Kidney (tissue), 14 donors: ENCODE measurements around the gene PLXNA2. TPM values are rescaled to one million over a fixed set of nuclear protein-coding genes. Genes with fewer than 3 reads are reported as not detected.

ENCODE experiments used
- DNase-seq, 5 donors: peaks; one replicate each; pipeline ENCODE4 v3.0.0-alpha.2; 2013 to 2020
- FAIRE-seq: peaks from 2 replicates; lab custom pipeline; 2012; peaks lifted over from hg19 to GRCh38; lab: Jason Lieb, UNC
- H3K27ac ChIP-seq, 2 donors: one replicate each; pipeline ENCODE4 v1.7.0; 2013; ENCODE audit warnings: low read depth in 2 of 2, low read length in 2 of 2, inconsistent platforms in 1 of 2
- H3K27me3 ChIP-seq: one replicate; pipeline ENCODE4 v1.7.1; 2013; ENCODE audit warnings: low read length, inconsistent platforms; ENCODE audit not compliant: control insufficient read depth, insufficient read depth
- H3K36me3 ChIP-seq, 3 donors: one replicate each; pipeline versions ENCODE4 v1.7.0 to v1.7.1; 2013; ENCODE audit warnings: low read length in 3 of 3, control low read depth in 1 of 3, inconsistent platforms in 1 of 3; ENCODE audit not compliant: insufficient read depth in 3 of 3, control insufficient read depth in 2 of 3
- H3K4me1 ChIP-seq, 3 donors: one replicate each; pipeline versions ENCODE4 v1.7.0 to v1.7.1; 2013; ENCODE audit warnings: low read length in 3 of 3, inconsistent platforms in 1 of 3, low read depth in 1 of 3; ENCODE audit not compliant: control insufficient read depth in 2 of 3, insufficient read depth in 2 of 3
- H3K4me3 ChIP-seq, 3 donors: one replicate each; pipeline versions ENCODE4 v1.7.0 to v1.8.1; 2013; ENCODE audit warnings: low read length in 3 of 3, control low read depth in 1 of 3, inconsistent platforms in 1 of 3
- H3K9ac ChIP-seq, 3 donors: one replicate each; pipeline versions ENCODE4 v1.7.0 to v1.7.1; 2013; ENCODE audit warnings: low read length in 3 of 3, control low read depth in 1 of 3, inconsistent platforms in 1 of 3
- H3K9me3 ChIP-seq, 3 donors: one replicate each; pipeline versions ENCODE4 v1.7.0 to v1.7.1; 2013; ENCODE audit warnings: low read length in 3 of 3, control low read depth in 1 of 3, inconsistent platforms in 1 of 3; ENCODE audit not compliant: control insufficient read depth in 2 of 3, insufficient read depth in 1 of 3
- intact Hi-C: fragments of 100-400 bp; cut with DNase I; formaldehyde crosslinking; loops from one replicate; pipeline ENCODE4 v1.11.1; 2022
- polyA plus RNA-seq: library from polyadenylated mRNA; stranded (reverse); fragments of 350-450 nt; fragmentation: Illumina TruSeq; extraction: RNeasy Lipid Tissue Mini Kit (QIAGEN cat#74804); gene quantifications from one replicate; pipeline ENCODE4 v1.2.3, GENCODE V29; 2014; ENCODE audit warnings: low read depth, low replicate concordance; ENCODE audit not compliant: insufficient read depth
- total RNA-seq: library from RNA; stranded (reverse); fragmentation: NEBNext Ultra II Directional; extraction: Animal tissue kit (Norgen Biotek cat#: 25700); gene quantifications from one replicate; pipeline ENCODE4 v1.2.1, GENCODE V29; 2021
- TF ChIP-seq, protein P1 (sequence below): IDR thresholded peaks from 3 replicates; pipeline ENCODE4 v1.5.1; 2012; ENCODE audit warnings: mild to moderate bottlenecking, moderate library complexity, borderline replicate concordance; ENCODE audit not compliant: insufficient read depth; ENCODE audit errors: extremely low read depth
- donor health status: control.
- donor health status: control.
- donor health status: control.
- donor health status: control.
- donor health status: control.
- donor health status: DM: yes; HTN: yes; CAD: no.
- donor health status: Normal renal cell carcinoma (clear cell type).

Gene PLXNA2
- total and polyA plus RNA-seq, 2 donors from 2014 or later, result 2.4 to 27.9 TPM

DNA sequence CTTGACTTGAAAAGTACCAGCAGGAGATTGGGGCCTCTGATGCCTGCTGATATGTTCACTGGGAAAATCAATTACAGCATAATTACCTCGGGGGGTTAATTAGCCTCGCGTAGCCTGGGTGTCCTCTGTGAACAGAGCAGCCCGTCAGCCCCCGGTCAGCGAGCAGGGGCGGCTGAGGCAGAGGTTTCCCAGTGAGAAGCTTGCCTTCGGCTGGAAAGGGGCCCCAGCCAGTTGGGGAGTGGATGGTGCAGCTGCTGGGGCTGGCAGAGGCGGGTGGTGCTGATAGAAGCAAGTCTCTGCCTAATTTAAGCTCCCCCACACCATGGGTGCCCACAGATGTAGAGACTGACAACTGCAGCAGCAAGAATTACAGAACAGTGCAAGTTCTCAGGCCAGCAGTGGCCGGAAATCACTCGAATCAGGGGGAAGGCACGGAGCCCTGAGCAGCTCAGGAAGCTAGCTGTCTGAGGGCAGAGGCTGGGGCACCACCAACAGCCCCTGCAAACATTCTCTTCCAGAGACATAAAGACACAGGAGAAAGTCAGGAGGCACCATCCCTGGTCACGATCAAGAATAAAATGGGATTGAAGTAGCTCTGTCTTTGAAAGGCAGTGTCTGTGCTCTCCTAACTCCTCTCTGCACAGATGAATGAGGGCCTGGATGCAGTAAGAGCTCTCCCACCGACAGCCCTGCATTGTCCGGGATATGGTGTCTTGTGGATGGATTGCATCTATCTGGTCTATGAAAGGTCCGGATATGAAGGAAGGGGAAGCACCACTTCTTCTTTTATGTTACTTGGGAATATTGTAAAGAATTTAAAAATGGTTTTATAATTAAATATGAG is 166.7 kb downstream of the PLXNA2 start:
- Histone ChIP-seq H3K27ac (no peak overlapping the region), H3K4me1 (no peaks in the 10 kb centered on the region), H3K9ac (no peak overlapping the region), H3K4me3 (no peak overlapping the region), H3K9me3 (no peaks in the 10 kb centered on the region), H3K27me3 (no peaks in the 10 kb centered on the region), H3K36me3 (peaks cover 0 to 5% (median 0%) of the 10 kb centered on the region in 3 donors)
- intact Hi-C loops, result no loop called here
- DNase-seq, result no peak
- TF ChIP-seq, protein P1, sequence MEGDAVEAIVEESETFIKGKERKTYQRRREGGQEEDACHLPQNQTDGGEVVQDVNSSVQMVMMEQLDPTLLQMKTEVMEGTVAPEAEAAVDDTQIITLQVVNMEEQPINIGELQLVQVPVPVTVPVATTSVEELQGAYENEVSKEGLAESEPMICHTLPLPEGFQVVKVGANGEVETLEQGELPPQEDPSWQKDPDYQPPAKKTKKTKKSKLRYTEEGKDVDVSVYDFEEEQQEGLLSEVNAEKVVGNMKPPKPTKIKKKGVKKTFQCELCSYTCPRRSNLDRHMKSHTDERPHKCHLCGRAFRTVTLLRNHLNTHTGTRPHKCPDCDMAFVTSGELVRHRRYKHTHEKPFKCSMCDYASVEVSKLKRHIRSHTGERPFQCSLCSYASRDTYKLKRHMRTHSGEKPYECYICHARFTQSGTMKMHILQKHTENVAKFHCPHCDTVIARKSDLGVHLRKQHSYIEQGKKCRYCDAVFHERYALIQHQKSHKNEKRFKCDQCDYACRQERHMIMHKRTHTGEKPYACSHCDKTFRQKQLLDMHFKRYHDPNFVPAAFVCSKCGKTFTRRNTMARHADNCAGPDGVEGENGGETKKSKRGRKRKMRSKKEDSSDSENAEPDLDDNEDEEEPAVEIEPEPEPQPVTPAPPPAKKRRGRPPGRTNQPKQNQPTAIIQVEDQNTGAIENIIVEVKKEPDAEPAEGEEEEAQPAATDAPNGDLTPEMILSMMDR, result no peak
- FAIRE-seq, result no peak

- TF ChIP-seq, protein P1, result no peak
- FAIRE-seq (no peak), DNase-seq (no peak)
- Histone ChIP-seq H3K9me3 (no peaks in the 10 kb centered on the region), H3K27ac (no peak overlapping the region), H3K4me1 (no peaks in the 10 kb centered on the region), H3K36me3 (peaks cover 0 to 5% (median 0%) of the 10 kb centered on the region in 3 donors), H3K9ac (no peak overlapping the region), H3K27me3 (no peaks in the 10 kb centered on the region), H3K4me3 (no peak overlapping the region)
- intact Hi-C loops, result no loop called here
Measured at GRCh38 chr1:208074353-208074752, 169.8 kb downstream of the PLXNA2 start.

GRCh38 chr1:208071435-208072031 is 172.7 kb downstream of the PLXNA2 start:
- Histone ChIP-seq H3K4me1 (no peaks in the 10 kb centered on the region), H3K9me3 (no peaks in the 10 kb centered on the region), H3K27ac (no peak overlapping the region), H3K4me3 (no peak overlapping the region), H3K9ac (no peak overlapping the region), H3K36me3 (no peaks in the 10 kb centered on the region), H3K27me3 (no peaks in the 10 kb centered on the region)
- no peak for FAIRE-seq
- no peak for DNase-seq
- TF ChIP-seq, protein P1, result no peak
- intact Hi-C loops, result no loop called here
